B cell (primary cell): ENCODE results near the gene ASCC2. TPM values are rescaled to one million over a fixed set of nuclear protein-coding genes. Genes with fewer than 3 reads are reported as not detected.

ENCODE experiments used
- ATAC-seq: fragments of 200-7000 bp; cut with Tn5 transposase; one replicate; pipeline ENCODE4 v1.10.0; 2021; ENCODE audit warnings: low read depth, mild to moderate bottlenecking, moderate number of reproducible peaks, moderate library complexity
- CTCF ChIA-PET: fragments of 350-600 bp; sonication (Branson Sonifier 250); formaldehyde crosslinking; loops from one replicate; lab custom pipeline; 2021; ENCODE audit warnings: antibody characterized with exemption, inconsistent platforms; lab: Charles Lee
- POLR2A ChIA-PET: fragments of 350-600 bp; sonication (Branson Sonifier 250); formaldehyde crosslinking; loops from one replicate; lab custom pipeline; 2021; ENCODE audit warnings: antibody characterized with exemption; lab: Charles Lee
- DNase-seq: peaks from one replicate; pipeline ENCODE4 v3.0.0; 2013
- H2AFZ ChIP-seq: 2 replicates; pipeline ENCODE4 v1.6.1; 2012; ENCODE audit warnings: mild to moderate bottlenecking, low read depth, low read length; ENCODE audit not compliant: insufficient read depth, poor library complexity, severe bottlenecking
- H3K27ac ChIP-seq, 2 donors: 1 replicate in 1 of 2; 2 replicates in 1 of 2; pipeline ENCODE4 v1.5.1; 2012 to 2013; ENCODE audit warnings: low read length in 2 of 2, mild to moderate bottlenecking in 2 of 2, moderate library complexity in 1 of 2
- H3K27me3 ChIP-seq, 4 experiments: fragments of 200-600 bp in 1 of 4; sonication (generic) in 1 of 4; replicated peaks in 1 of 4; 1 replicate in 2 of 4; 2 replicates in 2 of 4; pipeline versions ENCODE4 v1.6.1 to v1.7.0; 2013 to 2016; ENCODE audit warnings: low read length in 3 of 4, mild to moderate bottlenecking in 2 of 4, mixed read lengths in 1 of 4, moderate library complexity in 1 of 4; ENCODE audit not compliant: insufficient read depth in 4 of 4, control insufficient read depth in 3 of 4; ENCODE audit errors: control extremely low read depth in 1 of 4
- H3K36me3 ChIP-seq, 2 experiments: replicated peaks in 1 of 2; 1 replicate in 1 of 2; 2 replicates in 1 of 2; pipeline versions ENCODE4 v1.6.1 to v1.7.1; 2013; ENCODE audit warnings: low read length in 1 of 2; ENCODE audit not compliant: insufficient read depth in 2 of 2, control insufficient read depth in 1 of 2; ENCODE audit errors: control extremely low read depth in 1 of 2, extremely low read depth in 1 of 2
- H3K4me1 ChIP-seq, 2 donors: fragments of 200-600 bp in 1 of 2; sonication (generic) in 1 of 2; 1 replicate in 1 of 2; 2 replicates in 1 of 2; pipeline versions ENCODE4 v1.5.1 to v1.6.1; 2013 to 2017; ENCODE audit warnings: low read length in 2 of 2; ENCODE audit not compliant: control insufficient read depth in 2 of 2, insufficient read depth in 2 of 2
- H3K4me2 ChIP-seq: replicated peaks from 2 replicates; pipeline ENCODE3; 2012; ENCODE audit warnings: mild to moderate bottlenecking, low read depth, low read length; ENCODE audit not compliant: poor library complexity, severe bottlenecking
- H3K4me3 ChIP-seq, 5 experiments: fragments of 200-600 bp in 1 of 5; sonication (generic) in 1 of 5; 1 replicate in 3 of 5; 2 replicates in 2 of 5; pipeline versions ENCODE4 v1.5.1 to v1.7.0; 2011 to 2016; ENCODE audit warnings: low read length in 4 of 5, mild to moderate bottlenecking in 4 of 5, low read depth in 2 of 5, control low read depth in 1 of 5, moderate library complexity in 1 of 5; ENCODE audit not compliant: insufficient read depth in 1 of 5; ENCODE audit errors: control extremely low read depth in 1 of 5, extremely low read depth in 1 of 5
- H3K79me2 ChIP-seq: fragments of 200-600 bp; sonication (generic); one replicate; pipeline ENCODE4 v1.6.0; 2016; ENCODE audit warnings: low read length; ENCODE audit not compliant: control insufficient read depth, insufficient read depth
- H3K9ac ChIP-seq: fragments of 200-600 bp; sonication (generic); 2 replicates; pipeline ENCODE4 v1.6.1; 2017; ENCODE audit warnings: mild to moderate bottlenecking, low read length, moderate library complexity
- H3K9me3 ChIP-seq, 3 donors: one replicate each; pipeline versions ENCODE4 v1.6.1 to v1.7.1; 2013; ENCODE audit warnings: low read length in 2 of 3; ENCODE audit not compliant: control insufficient read depth in 2 of 3, insufficient read depth in 1 of 3; ENCODE audit errors: control extremely low read depth in 1 of 3
- H4K20me1 ChIP-seq: 2 replicates; pipeline ENCODE4 v1.6.0; 2012; ENCODE audit warnings: mild to moderate bottlenecking, low read length; ENCODE audit not compliant: insufficient read depth, control insufficient read depth, poor library complexity, severe bottlenecking
- H3K27ac Mint-ChIP-seq: one replicate; pipeline ENCODE4 v1.8.0; 2021; ENCODE audit warnings: mixed read lengths
- H3K27me3 Mint-ChIP-seq: one replicate; pipeline ENCODE4 v1.8.0; 2021; ENCODE audit warnings: mixed read lengths
- H3K4me1 Mint-ChIP-seq: one replicate; pipeline ENCODE4 v1.8.0; 2021; ENCODE audit warnings: mixed read lengths
- H3K4me3 Mint-ChIP-seq: one replicate; pipeline ENCODE4 v1.8.0; 2021; ENCODE audit warnings: mixed read lengths
- H3K9me3 Mint-ChIP-seq: one replicate; pipeline ENCODE4 v1.8.0; 2022; ENCODE audit warnings: mixed read lengths; ENCODE audit not compliant: insufficient read depth
- CTCF ChIP-seq: fragments of 200-600 bp; IDR thresholded peaks from one replicate; pipeline ENCODE4 v1.8.0; 2022; ENCODE audit warnings: antibody characterized with exemption, mild to moderate bottlenecking
- EZH2 ChIP-seq: IDR thresholded peaks from 2 replicates; pipeline ENCODE4 v1.6.1; 2012; ENCODE audit warnings: borderline replicate concordance, low read depth, mild to moderate bottlenecking, moderate library complexity, low read length; ENCODE audit not compliant: insufficient read depth, poor library complexity, severe bottlenecking
- WGBS: methylation state at CpG from one replicate; pipeline ENCODE4 v1.1.5; 2013; ENCODE audit warnings: missing lambda C conversion rate; ENCODE audit not compliant: insufficient coverage; 5-methylcytosine and 5-hydroxymethylcytosine counted together
- intact Hi-C: fragments of 100-400 bp; cut with micrococcal nuclease; formaldehyde crosslinking; loops from one replicate; pipeline ENCODE4 v1.10.0; 2022
- polyA plus RNA-seq: library from polyadenylated mRNA; depleted of rRNA; stranded (reverse); fragments of >200 nt; gene quantifications from 2 replicates; pipeline ENCODE4 v1.2.3, GENCODE V29; 2012
- total RNA-seq, 2 donors: library from RNA; stranded (reverse); fragments of 120-200 nt in 1 of 2; gene quantifications; 1 replicate in 1 of 2; 2 replicates in 1 of 2; pipeline versions ENCODE4 v1.2.3 to v1.2.4, GENCODE V29; 2013 to 2022

Gene ASCC2
- total and polyA plus RNA-seq, 2 donors (not counting 1 experiment from before 2014, with no cell fraction given) = 81.1 to 84.0 TPM

DNA sequence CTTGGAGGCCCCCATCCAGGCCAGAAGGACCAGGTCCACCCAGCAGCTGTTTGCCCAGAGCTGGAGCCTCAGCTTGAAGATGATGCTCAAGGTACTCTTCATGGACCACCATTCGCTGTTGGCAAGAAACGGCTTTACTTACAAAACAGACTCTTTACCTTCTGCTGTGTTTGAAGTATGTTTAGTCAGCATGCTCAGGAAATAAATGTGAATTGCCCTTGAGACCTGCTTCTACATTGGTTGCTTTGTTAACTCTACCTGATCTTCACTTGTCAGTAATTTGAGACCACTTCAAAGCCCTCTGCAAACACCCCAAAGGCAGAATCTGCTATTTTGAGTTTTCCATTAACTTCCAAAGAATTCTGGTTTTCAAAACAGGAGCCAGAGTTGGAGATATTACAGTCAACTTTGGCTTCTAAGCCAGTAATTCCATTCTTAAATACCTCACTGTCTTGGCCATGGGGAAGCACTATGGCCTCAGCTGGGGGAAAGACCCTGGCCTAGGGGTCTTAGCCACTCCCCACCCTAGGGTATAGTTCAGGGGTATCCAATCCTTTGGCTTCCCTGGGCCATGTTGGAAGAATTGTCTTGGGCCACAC is 68.3 kb downstream of the ASCC2 start:
- Histone ChIP-seq H3K9me3 (no peaks in the 10 kb centered on the region), H3K79me2 (peaks cover 37% of the 10 kb centered on the region), H3K27ac (no peak overlapping the region), H2AFZ (no peak overlapping the region), H3K4me1 (peaks cover 17 to 20% of the 10 kb centered on the region in 2 donors), H3K36me3 (peaks cover 2 to 16% of the 10 kb centered on the region in 2 experiments), H3K27me3 (no peaks in the 10 kb centered on the region), H4K20me1 (no peaks in the 10 kb centered on the region), H3K4me2 (no peak overlapping the region), H3K9ac (no peak overlapping the region), H3K4me3 (no peak overlapping the region)
- H3K4me1 Mint-ChIP-seq = peaks cover 36% of the 10 kb centered on the region
- DNase-seq (no peak), ATAC-seq (no peak)
- H3K27ac Mint-ChIP-seq = no peak overlapping the region
- CTCF ChIA-PET = no interaction called here
- H3K4me3 Mint-ChIP-seq = no peak overlapping the region
- H3K27me3 Mint-ChIP-seq = no peaks in the 10 kb centered on the region
- POLR2A ChIA-PET = no interaction called here
- no peaks in the 10 kb centered on the region for H3K9me3 Mint-ChIP-seq
- TF ChIP-seq CTCF = no peak
- TF ChIP-seq EZH2 = no peak
- intact Hi-C loops = loop anchor here (5.0 to 10.0 kb wide), 4 partner anchors 383 to 885 kb away; partner anchors contain the start of genes AP1B1, EWSR1, RHBDD3 and ZNRF3
- no CpG with 5 or more reads among the region's 2 CpGs for WGBS

GRCh38 chr22:29768052-29768693 is 69.9 kb downstream of the ASCC2 start:
- H3K27me3 Mint-ChIP-seq = no peaks in the 10 kb centered on the region
- H3K4me2 ChIP-seq = peak overlapping the region; percentile 92
- ChIA-PET POLR2A (no interaction called here), CTCF (no interaction called here)
- peak overlapping the region; percentile 95 for H3K27ac Mint-ChIP-seq
- peak overlapping the region; percentile 73 to 99 (median 87) for H3K4me3 ChIP-seq
- H3K9ac ChIP-seq = peak overlapping the region; percentile 77
- H3K36me3 ChIP-seq = peaks cover 2 to 16% of the 10 kb centered on the region in 2 experiments
- peaks cover 17 to 20% of the 10 kb centered on the region in 2 donors for H3K4me1 ChIP-seq
- no peaks in the 10 kb centered on the region for H4K20me1 ChIP-seq
- H3K9me3 Mint-ChIP-seq = no peaks in the 10 kb centered on the region
- no peaks in the 10 kb centered on the region for H3K27me3 ChIP-seq
- intact Hi-C loops = loop anchor here (5.0 to 10.0 kb wide), 4 partner anchors 381 to 883 kb away; partner anchors contain the start of genes AP1B1, EWSR1, RHBDD3 and ZNRF3
- H3K79me2 ChIP-seq = peaks cover 43% of the 10 kb centered on the region
- H3K27ac ChIP-seq = peak overlapping the region in 1 of 2 donors; percentile 80
- DNase-seq = no peak
- H3K4me3 Mint-ChIP-seq = peak overlapping the region; percentile 99
- TF ChIP-seq EZH2 = no peak
- no peak for TF ChIP-seq CTCF
- WGBS = 50% methylated on average over 3 of the region's 6 CpGs
- H3K9me3 ChIP-seq = no peaks in the 10 kb centered on the region
- H3K4me1 Mint-ChIP-seq = peaks cover 36% of the 10 kb centered on the region
- H2AFZ ChIP-seq = peak overlapping the region; percentile 89
- ATAC-seq = no peak
